ENCODE results near the gene SCGB1D1.

SCGB1D1 gene

DNA sequence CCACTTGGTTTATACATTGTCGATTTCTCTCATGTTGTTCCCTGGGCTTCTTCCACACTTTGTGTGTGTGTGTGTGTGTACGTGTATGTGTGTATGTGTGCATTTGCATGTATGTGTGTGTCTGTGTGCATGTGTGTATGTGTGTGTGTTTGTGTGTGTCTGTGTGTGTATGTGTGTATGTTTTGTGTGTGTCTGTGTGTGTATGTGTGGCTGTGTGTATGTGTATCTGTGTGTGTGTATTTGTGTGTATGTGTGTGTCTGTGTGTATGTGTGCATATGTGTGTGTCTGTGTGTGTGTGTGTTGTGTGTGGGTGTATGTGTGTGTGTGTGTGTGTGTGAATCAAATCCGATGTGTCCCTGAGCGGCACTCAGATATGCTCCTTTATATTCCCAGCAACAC is 47.5 kb downstream of the SCGB1D1 start:
- no peak for DNase-seq

DNA sequence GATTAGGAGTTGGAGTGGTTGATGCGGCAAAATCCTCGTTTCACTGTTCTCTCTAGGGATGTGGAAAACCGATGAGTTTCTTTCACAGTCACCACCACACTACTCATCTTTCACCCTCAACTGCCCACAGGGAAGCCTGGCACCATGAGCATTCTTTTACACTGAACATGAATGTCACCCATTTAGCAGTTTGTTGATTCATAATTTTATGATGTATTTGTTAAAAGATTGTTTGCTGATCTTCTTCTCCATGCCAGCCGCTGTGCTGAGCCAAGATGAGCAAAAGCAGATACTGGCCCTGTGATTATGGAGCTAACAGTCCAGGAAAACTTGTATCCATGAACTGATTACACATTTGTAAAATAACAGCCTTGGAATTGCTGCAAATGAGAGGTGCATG is 48.1 kb downstream of the SCGB1D1 start:
- DNase-seq: no peak

DNA sequence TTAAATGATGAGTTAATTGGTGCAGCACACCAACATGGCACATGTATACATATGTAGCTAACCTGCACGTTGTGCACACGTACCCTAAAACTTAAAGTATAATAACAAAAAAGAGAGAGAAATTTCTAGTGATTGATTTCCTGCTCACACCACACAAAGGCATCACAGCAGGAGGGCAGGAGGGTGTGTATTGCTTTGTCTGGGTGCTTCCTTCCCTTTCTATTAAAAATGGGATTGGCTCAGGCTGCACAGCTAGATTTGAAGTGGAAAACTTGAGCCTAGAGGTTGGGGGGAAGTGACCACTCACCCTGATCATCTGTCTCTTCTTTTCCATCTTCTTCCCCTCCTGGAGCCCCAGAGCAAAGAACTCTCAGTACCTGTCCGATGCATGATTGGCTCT is 51.1 kb downstream of the SCGB1D1 start:
- DNase-seq: no peak

DNA sequence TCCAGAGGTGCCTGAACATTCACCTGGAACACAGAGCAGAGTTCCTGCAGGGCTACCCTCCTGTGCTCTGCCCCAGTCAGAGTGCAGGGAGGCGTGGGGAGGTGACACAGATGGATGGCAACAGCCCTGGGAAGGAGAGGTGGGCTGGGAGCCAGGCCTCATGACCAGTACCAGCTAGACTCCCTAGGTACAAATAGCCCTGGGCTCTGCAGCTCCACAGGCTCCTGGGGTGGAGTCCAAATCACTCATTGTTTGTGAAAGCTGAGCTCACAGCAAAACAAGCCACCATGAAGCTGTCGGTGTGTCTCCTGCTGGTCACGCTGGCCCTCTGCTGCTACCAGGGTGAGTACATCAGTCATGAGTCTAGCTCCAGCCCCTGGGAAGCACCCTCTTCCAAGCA is 52.0 kb downstream of the SCGB1D1 start, which contains the start of gene SCGB1D2:
SCGB1D2 (plus strand) TSS at position 219 of the 400 bp plus-strand sequence; CDS start at position 288, 69 bp downstream.
- DNase-seq: peak; percentile 93
